COLO829 (cell line): ENCODE measurements around the gene APBA3.

Experiments used
- DNase-seq: peaks from one replicate; pipeline ENCODE4 v3.0.0; 2012; ENCODE audit warnings: low spot score

The APBA3 gene

DNA sequence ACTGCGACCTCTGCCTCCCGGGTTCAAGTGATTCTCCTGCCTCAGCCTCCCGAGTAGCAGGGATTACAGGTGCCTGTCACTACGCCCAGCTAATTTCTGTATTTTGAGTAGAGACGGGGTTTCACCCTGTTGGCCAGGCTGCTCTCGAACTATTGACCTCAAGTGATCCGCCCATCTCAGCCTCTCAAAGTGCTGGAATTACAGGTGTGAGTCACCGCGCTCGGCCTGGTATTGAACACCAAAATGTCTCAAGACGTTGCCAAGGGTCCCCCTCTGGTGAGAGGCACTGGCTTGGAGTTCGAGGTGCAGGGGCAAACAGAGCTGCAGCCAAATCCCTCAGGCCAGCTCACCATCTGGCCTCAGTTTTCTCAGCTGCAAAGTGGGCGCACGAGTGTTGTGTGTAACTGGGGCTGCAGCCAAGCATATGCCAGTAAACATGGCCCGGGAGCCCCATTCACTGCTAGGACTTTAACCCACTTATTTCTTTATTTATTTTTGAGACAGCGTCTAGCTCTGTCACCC, 45.3 kb downstream of the APBA3 start:
- DNase-seq: no peak

DNA sequence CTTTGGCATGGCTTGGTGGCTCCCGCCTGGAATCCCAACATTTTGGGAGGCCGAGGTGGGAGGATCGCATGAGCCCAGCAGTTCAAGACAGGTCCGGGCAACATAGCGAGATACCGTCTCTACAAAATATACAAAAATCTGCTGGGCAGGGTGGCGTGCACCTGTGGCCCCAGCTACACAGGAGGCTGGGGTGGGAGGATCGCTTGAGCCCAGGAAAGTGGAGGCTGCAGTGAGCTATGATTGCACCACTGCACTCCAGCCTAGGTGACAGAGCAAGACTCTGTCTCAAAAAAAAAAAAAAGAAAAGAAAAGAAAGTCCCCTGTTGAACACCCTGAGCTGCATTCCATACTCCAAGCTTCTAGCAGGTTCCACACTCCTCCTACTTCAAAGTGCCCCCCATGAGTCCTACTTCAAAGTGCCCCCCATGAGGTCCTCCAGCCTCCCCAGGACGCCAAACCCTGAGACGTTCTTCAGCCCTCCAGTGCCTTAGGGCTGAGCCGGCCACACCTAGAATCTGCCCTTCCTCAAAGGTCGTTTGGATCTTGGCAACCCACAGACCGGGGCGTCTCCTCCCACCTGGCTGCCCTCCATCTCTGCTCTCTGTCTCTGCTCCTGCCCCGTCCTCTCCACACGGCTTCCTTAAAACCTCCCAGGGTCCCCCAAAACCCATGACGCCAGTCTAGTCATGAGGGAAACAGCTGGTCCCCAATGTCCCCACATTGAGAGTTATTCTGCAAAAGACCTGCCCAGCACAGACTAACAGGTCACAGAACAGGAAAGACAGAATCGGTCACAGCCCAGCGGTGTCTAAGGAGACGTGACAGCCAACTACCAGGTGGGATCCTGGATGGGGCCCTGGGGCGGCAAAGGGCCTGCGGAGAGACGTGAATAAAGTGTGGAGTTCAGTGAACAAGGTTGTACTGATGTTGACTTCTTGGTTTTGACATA, 48.6 kb downstream of the APBA3 start:
- no peak for DNase-seq

DNA sequence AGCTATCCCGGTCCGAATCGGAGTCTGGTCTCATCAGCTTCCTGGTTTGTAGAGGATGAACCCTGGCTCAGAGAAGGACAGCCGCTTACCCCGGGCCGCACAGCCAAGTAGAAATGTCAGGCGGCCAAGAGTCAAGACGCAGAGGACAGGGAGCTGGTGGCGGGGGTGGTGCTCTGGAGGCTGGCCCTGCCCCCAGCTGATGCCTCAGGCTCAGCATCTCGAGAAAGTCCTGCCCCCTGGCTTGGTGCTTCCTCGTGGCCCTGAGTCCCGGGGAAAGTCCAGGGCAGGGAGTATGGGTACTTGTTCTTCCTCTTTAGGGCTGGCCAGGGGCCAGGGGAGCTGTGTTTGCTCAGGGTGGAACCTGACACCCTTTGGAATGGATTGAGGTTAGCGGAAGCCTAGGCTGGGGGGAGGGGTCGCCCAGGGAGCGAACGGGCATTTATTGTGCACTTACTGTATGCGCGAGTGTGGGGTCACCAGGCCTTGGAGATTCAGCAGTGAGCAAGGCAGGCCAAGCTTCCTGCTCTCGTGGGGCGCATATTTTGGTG, 51.2 kb downstream of the APBA3 start:
- DNase-seq: no peak

DNA sequence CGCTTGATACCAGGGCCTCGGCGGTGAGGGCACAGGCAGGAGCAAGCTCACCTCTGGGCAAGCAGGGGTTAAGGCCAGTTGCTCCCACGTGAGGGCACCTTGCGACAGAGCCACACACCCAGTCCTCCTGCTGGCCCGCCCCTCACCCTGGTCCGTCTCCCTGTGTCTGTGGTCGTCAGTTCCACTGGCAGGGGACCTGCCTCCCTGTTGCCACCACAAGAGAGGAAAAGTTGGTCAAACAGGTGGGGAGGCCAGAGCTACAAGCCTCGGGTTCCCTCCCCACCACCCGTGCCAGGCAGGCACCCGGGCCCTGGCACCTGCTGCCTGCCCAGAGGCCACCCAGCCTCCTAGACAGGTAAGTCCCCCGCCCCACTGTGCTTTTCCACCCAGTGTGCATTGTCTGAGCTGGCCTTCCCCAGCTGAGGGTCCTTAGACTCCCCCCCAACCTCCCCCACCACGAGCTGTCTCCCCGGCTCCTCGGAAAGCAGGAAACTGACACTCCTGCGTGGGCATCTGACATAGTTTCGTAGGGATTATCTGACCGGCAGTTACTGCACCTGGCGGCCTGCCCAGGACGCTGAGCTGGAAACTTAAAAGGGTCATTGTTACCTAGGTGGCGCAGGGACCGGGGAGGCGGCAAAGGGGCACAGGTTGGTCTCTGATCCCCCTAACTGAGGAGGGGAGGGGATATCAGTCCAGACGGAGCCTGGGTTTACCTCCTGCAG, 53.1 kb downstream of the APBA3 start, which contains the start of gene TJP3:
Gene TJP3, plus strand, starts transcription at position 178 of the 725 bp plus-strand sequence. CDS start 20,049 bp downstream, outside the sequence.
- no peak for DNase-seq

DNA sequence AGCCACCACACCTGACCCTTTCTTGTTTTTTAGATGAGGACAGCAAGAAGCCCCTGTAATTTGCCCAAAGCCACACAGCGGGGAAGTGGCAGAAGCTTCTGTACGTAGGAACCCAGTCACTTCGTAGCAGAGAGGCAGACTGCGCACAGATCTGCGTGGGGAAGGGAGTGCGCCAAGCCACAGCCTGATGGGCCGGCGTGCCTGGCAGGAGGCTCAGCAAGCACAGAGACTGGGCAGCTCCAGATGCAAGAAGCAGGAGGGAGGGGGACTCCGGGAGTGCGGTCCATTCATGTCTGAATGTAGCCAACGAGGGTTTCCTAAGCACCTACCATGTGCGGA, 53.7 kb downstream of the APBA3 start:
- no peak for DNase-seq

DNA sequence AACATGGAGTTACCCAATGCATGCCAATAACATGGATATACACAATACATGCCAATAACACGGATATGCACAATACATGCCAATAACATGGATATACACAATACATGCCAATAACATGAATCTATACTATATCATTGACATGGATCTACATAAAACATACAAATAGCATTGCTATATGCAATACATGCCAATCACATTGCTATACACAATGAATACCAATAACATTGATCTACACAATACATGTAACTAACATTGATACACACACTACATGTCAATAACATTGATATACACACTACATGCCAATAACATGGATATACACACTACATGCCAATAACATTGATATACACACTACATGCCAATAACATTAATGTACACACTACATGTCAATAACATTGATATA, 60.3 kb downstream of the APBA3 start:
- no peak for DNase-seq
